ENCODE measurements around the gene SLC25A21. TPM values are rescaled to one million over a fixed set of nuclear protein-coding genes. Genes with fewer than 3 reads are reported as not detected.
"Not testable (repeated sequence)": the region's sequence is repeated elsewhere in the genome, so short reads cannot be mapped to it uniquely, and the experiment has no call there.

SLC25A21 gene
- total RNA-seq, 1 donor from 2014 or later = not detected

DNA sequence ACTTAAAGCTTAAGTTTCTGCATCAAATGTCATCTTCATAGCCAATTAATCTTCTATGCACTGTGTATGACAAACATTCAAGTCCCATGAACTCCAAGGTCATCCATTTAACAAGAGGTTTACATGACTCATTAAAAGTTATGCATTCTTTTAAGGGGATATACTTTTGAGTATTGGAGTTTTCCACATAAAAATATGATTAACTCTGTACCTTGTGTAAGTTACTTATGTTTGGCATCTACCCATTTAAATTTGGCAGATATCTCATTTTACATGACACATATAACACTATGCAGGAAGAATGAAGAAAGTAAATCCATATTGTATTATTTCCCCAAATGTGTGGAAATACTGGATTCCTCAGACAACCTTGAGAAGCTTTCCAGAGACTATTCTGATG, 270.5 kb downstream of the SLC25A21 start:
- Mint-ChIP-seq H3K27ac (no peak overlapping the region), H3K36me3 (ENCODE audit: low read depth) (no peaks in the 10 kb centered on the region), H3K27me3 (ENCODE audit: low read depth) (no peaks in the 10 kb centered on the region), H3K4me1 (ENCODE audit: low read depth) (no peaks in the 10 kb centered on the region), H3K9me3 (peaks cover 10% of the 10 kb centered on the region), H3K4me3 (ENCODE audit: low read depth) (no peak overlapping the region)
- intact Hi-C loops (cut with micrococcal nuclease) = no loop called here
- DNase-seq (ENCODE audit: low spot score) = no peak

- H3K9me3 Mint-ChIP-seq = peaks cover 14% of the 10 kb centered on the region
These were observed 271.6 kb downstream of the SLC25A21 start for GRCh38 chr14:36900846-36901245.

DNA sequence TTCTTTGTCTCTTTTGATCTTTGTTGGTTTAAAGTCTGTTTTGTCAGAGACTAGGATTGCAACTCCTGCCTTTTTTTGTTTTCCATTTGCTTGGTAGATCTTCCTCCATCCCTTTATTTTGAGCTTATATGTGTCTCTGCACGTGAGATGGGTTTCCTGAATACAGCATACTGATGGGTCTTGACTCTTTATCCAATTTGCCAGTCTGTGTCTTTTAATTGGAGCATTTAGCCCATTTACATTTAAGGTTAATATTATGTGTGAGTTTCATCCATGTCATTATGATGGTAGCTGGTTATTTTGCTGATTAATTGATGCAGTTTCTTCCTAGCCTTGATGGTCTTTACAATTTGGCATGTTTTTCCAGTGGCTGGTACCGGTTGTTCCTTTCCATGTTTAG, 276.1 kb downstream of the SLC25A21 start:
- H3K27me3 Mint-ChIP-seq (ENCODE audit: low read depth); H3K27ac Mint-ChIP-seq; H3K4me3 Mint-ChIP-seq (ENCODE audit: low read depth); intact Hi-C loops (cut with micrococcal nuclease); H3K36me3 Mint-ChIP-seq (ENCODE audit: low read depth); DNase-seq (ENCODE audit: low spot score); H3K4me1 Mint-ChIP-seq (ENCODE audit: low read depth): not testable (repeated sequence)
- peaks cover 12% of the 10 kb centered on the region for H3K9me3 Mint-ChIP-seq

More at GRCh38 chr14:36900846-36901245, 271.6 kb downstream of the SLC25A21 start:
- intact Hi-C loops (cut with micrococcal nuclease) = no loop called here
- Mint-ChIP-seq H3K27ac (no peak overlapping the region), H3K4me1 (ENCODE audit: low read depth) (no peaks in the 10 kb centered on the region), H3K27me3 (ENCODE audit: low read depth) (no peaks in the 10 kb centered on the region), H3K36me3 (ENCODE audit: low read depth) (no peaks in the 10 kb centered on the region), H3K4me3 (ENCODE audit: low read depth) (no peak overlapping the region)
- DNase-seq (ENCODE audit: low spot score) = no peak

DNA sequence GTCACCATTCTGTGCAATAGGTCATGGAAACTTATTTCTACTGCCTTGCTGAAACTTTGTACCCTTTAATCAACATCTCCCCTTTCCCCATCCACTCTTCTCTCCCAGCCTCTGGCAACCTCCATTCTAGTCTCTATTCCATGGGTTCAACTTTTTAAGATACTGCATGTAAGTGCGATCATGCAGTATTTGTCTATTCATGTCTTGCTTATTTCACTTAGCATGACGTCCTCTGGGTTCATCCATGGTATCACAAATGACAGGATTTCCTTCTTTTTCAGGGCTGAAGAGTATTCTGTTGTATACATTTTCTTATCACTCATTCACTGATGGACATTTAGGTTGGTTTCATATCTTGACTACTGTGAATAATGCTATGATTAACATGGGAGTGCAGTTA, 288.4 kb downstream of the SLC25A21 start:
- intact Hi-C loops (cut with micrococcal nuclease) = no loop called here
- Mint-ChIP-seq H3K4me3 (ENCODE audit: low read depth) (no peak overlapping the region), H3K36me3 (ENCODE audit: low read depth) (no peaks in the 10 kb centered on the region), H3K27ac (no peak overlapping the region), H3K4me1 (ENCODE audit: low read depth) (no peaks in the 10 kb centered on the region), H3K9me3 (peaks cover 9% of the 10 kb centered on the region), H3K27me3 (ENCODE audit: low read depth) (no peaks in the 10 kb centered on the region)
- DNase-seq (ENCODE audit: low spot score) = no peak

- Mint-ChIP-seq H3K4me3 (ENCODE audit: low read depth) (no peak overlapping the region), H3K9me3 (peaks cover 9% of the 10 kb centered on the region), H3K4me1 (ENCODE audit: low read depth) (no peaks in the 10 kb centered on the region), H3K36me3 (ENCODE audit: low read depth) (no peaks in the 10 kb centered on the region), H3K27ac (no peak overlapping the region), H3K27me3 (ENCODE audit: low read depth) (no peaks in the 10 kb centered on the region)
- DNase-seq (ENCODE audit: low spot score) = no peak
- intact Hi-C loops (cut with micrococcal nuclease) = no loop called here
These were observed 292.1 kb downstream of the SLC25A21 start for GRCh38 chr14:36880276-36880675.

DNA sequence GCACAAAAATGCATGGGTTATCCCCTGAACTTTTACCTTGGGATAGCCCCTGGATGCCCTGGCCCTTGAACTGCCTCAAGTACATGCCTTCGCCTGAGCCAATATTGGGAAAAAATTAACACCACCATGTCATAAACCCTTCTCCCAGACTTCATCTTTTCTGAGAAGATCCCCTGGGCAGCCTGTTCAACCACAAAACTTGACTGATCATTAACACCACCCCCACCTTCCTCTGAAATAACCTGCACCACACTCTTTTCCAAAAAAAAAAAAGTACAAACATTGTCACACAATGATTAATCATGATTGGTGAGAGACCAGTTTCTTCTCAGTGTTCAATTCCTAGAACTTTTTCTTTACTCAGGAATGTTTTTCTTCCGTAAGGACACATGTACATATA, 292.8 kb downstream of the SLC25A21 start:
- H3K27ac Mint-ChIP-seq = no peak overlapping the region
- no peak overlapping the region for H3K4me3 Mint-ChIP-seq (ENCODE audit: low read depth)
- no peak for DNase-seq (ENCODE audit: low spot score)
- H3K36me3 Mint-ChIP-seq (ENCODE audit: low read depth) = no peaks in the 10 kb centered on the region
- intact Hi-C loops (cut with micrococcal nuclease) = no loop called here
- no peaks in the 10 kb centered on the region for H3K4me1 Mint-ChIP-seq (ENCODE audit: low read depth)
- no peaks in the 10 kb centered on the region for H3K27me3 Mint-ChIP-seq (ENCODE audit: low read depth)
- peaks cover 5% of the 10 kb centered on the region for H3K9me3 Mint-ChIP-seq

DNA sequence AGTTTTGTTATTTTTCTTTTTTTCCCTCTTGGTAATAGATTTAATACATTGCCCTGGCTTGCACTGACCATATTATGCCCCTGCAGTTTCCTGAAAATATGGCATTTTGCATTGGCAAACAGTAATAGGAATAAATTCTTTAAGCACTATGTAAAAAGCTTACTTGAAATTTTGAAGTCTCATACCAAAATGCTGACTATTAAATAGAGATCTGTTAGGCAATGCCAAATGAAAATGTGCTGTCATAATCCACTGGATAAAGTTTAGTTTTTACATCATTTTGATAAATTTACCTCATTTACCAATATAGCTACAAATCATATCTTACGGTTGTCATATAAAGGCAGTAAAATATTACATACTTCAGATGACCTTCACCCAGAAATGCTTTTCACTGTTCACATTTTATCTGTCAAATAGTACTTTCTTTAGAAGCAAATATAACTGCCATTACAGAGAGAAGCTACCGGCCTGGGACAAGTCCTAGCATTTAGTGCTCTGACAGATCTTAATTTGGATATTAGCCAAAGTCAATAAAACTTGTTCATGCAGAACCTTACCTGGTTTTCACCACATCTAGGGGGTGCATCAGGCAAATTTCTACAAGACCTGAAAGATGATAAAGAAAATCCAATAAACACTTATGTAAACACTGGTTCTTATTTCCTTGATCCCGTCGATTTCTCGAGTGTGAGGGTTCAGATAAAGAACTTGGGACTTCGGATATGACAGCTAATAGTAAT, 297.8 kb downstream of the SLC25A21 start:
- no peaks in the 10 kb centered on the region for H3K9me3 Mint-ChIP-seq
- H3K27me3 Mint-ChIP-seq (ENCODE audit: low read depth) = no peaks in the 10 kb centered on the region
- no peak overlapping the region for H3K27ac Mint-ChIP-seq
- H3K36me3 Mint-ChIP-seq (ENCODE audit: low read depth) = no peaks in the 10 kb centered on the region
- H3K4me1 Mint-ChIP-seq (ENCODE audit: low read depth) = no peaks in the 10 kb centered on the region
- intact Hi-C loops (cut with micrococcal nuclease) = no loop called here
- DNase-seq (ENCODE audit: low spot score) = no peak
- no peak overlapping the region for H3K4me3 Mint-ChIP-seq (ENCODE audit: low read depth)

DNA sequence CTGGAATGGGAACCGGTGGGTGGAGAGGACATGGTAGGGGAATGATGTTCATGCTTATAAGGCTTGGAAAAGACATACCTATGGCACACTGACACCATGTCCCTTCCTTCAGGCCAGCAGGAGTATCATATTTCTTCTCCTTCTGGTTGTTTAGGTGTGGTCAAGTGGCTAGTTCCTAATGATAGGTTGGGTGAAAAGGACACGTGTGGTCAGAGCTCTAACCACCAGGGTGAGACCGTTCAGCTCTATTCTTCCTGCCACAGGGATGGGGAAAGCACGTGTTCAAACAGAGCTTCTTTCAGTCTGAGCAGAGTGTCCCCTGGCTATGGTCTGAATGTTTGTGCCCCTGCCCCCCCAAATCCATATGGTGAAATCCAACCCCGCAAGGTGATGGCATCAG, 301.6 kb downstream of the SLC25A21 start:
- Mint-ChIP-seq H3K9me3 (peaks cover 4% of the 10 kb centered on the region), H3K36me3 (ENCODE audit: low read depth) (no peaks in the 10 kb centered on the region), H3K27ac (no peak overlapping the region), H3K4me1 (ENCODE audit: low read depth) (no peaks in the 10 kb centered on the region), H3K27me3 (ENCODE audit: low read depth) (no peaks in the 10 kb centered on the region), H3K4me3 (ENCODE audit: low read depth) (no peak overlapping the region)
- no peak for DNase-seq (ENCODE audit: low spot score)
- intact Hi-C loops (cut with micrococcal nuclease) = no loop called here

GRCh38 chr14:36869125-36869524, 303.3 kb downstream of the SLC25A21 start:
- Mint-ChIP-seq H3K4me3 (ENCODE audit: low read depth) (no peak overlapping the region), H3K9me3 (peaks cover 4% of the 10 kb centered on the region)

GRCh38 chr14:36866867-36867266, 305.5 kb downstream of the SLC25A21 start:
- Mint-ChIP-seq H3K9me3 (peaks cover 5% of the 10 kb centered on the region), H3K27me3 (ENCODE audit: low read depth) (no peaks in the 10 kb centered on the region), H3K27ac (no peak overlapping the region), H3K36me3 (ENCODE audit: low read depth) (no peaks in the 10 kb centered on the region), H3K4me1 (ENCODE audit: low read depth) (no peaks in the 10 kb centered on the region), H3K4me3 (ENCODE audit: low read depth) (no peak overlapping the region)
- intact Hi-C loops (cut with micrococcal nuclease) = no loop called here
- no peak for DNase-seq (ENCODE audit: low spot score)

More at GRCh38 chr14:36869125-36869524, 303.3 kb downstream of the SLC25A21 start:
- Mint-ChIP-seq H3K27ac (no peak overlapping the region), H3K27me3 (ENCODE audit: low read depth) (no peaks in the 10 kb centered on the region), H3K4me1 (ENCODE audit: low read depth) (no peaks in the 10 kb centered on the region), H3K36me3 (ENCODE audit: low read depth) (no peaks in the 10 kb centered on the region)
- no peak for DNase-seq (ENCODE audit: low spot score)
- intact Hi-C loops (cut with micrococcal nuclease) = no loop called here

GRCh38 chr14:36863271-36863670, 309.1 kb downstream of the SLC25A21 start:
- Mint-ChIP-seq H3K27ac (no peak overlapping the region), H3K27me3 (ENCODE audit: low read depth) (no peaks in the 10 kb centered on the region), H3K36me3 (ENCODE audit: low read depth) (no peaks in the 10 kb centered on the region), H3K4me1 (ENCODE audit: low read depth) (no peaks in the 10 kb centered on the region), H3K4me3 (ENCODE audit: low read depth) (no peak overlapping the region), H3K9me3 (peaks cover 12% of the 10 kb centered on the region)
- intact Hi-C loops (cut with micrococcal nuclease) = no loop called here
- DNase-seq (ENCODE audit: low spot score) = no peak

DNA sequence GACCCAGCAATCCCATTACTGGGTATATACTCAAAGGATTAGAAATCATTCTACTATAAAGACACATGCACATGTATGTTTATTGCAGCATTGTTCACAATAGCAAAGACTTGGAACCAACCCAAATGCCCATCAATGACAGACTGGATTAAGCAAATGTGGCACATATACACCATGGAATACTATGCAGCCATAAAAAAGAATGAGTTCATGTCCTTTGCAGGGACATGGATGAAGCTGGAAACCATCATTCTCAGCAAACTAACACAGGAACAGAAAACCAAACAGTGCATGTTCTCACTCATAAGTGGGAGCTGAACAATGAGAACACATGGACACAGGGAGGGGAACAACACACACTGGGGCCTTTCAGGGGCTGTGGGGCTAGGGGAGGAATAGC, 310.2 kb downstream of the SLC25A21 start:
- H3K36me3 Mint-ChIP-seq (ENCODE audit: low read depth); H3K27me3 Mint-ChIP-seq (ENCODE audit: low read depth); DNase-seq (ENCODE audit: low spot score); H3K4me3 Mint-ChIP-seq (ENCODE audit: low read depth); H3K4me1 Mint-ChIP-seq (ENCODE audit: low read depth); H3K27ac Mint-ChIP-seq; intact Hi-C loops (cut with micrococcal nuclease): not testable (repeated sequence)
- peaks cover 12% of the 10 kb centered on the region for H3K9me3 Mint-ChIP-seq

DNA sequence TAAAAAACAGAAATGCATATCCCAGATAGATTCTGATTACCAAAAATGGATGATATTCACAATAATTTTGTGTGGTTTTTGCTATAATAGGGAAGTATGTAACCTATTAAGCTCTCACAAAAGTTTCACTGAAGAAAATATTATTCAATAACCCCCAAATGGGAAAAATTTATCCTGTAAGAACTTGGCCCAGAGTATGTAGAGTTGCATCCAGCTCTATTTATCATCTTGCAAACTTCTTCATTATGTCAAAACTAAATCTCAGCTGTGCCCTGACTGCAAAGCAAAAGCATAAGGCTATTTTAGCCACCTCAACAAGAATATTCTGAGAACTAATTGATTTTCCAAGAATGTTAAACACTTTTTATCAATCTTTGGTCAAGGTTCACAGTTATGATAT, 311.6 kb downstream of the SLC25A21 start:
- Mint-ChIP-seq H3K4me3 (ENCODE audit: low read depth) (no peak overlapping the region), H3K9me3 (peaks cover 12% of the 10 kb centered on the region), H3K4me1 (ENCODE audit: low read depth) (no peaks in the 10 kb centered on the region), H3K36me3 (ENCODE audit: low read depth) (no peaks in the 10 kb centered on the region), H3K27ac (no peak overlapping the region), H3K27me3 (ENCODE audit: low read depth) (no peaks in the 10 kb centered on the region)
- intact Hi-C loops (cut with micrococcal nuclease) = no loop called here
- no peak for DNase-seq (ENCODE audit: low spot score)

- Mint-ChIP-seq H3K27ac (no peak overlapping the region), H3K4me3 (ENCODE audit: low read depth) (no peak overlapping the region), H3K36me3 (ENCODE audit: low read depth) (no peaks in the 10 kb centered on the region), H3K9me3 (peaks cover 12% of the 10 kb centered on the region), H3K4me1 (ENCODE audit: low read depth) (no peaks in the 10 kb centered on the region), H3K27me3 (ENCODE audit: low read depth) (no peaks in the 10 kb centered on the region)
- intact Hi-C loops (cut with micrococcal nuclease) = no loop called here
- no peak for DNase-seq (ENCODE audit: low spot score)
These were observed 313.3 kb downstream of the SLC25A21 start for GRCh38 chr14:36859119-36859518.
